Dedifferentiated amniotic fluid mesenchymal stem cell (primary cell): Measurements from ENCODE around the gene SLC25A41.
"Not testable (repeated sequence)": the region's sequence is repeated elsewhere in the genome, so short reads cannot be mapped to it uniquely, and the experiment has no call there.

ENCODE experiments used
- DNase-seq: peaks from one replicate; pipeline ENCODE4 v3.0.0-alpha.2; 2016; ENCODE audit errors: extremely low spot score

The SLC25A41 gene

GRCh38 chr19:6428692-6429418 is 4.7 kb downstream of the SLC25A41 start:
- DNase-seq, result not testable (repeated sequence)

- no peak for DNase-seq
These were observed 6.4 kb downstream of the SLC25A41 start for GRCh38 chr19:6427131-6427530.

- DNase-seq, result no peak
These were observed 7.6 kb downstream of the SLC25A41 start for GRCh38 chr19:6425732-6426620.

GRCh38 chr19:6424939-6425731 is 8.4 kb downstream of the SLC25A41 start:
- DNase-seq, result peak; percentile 100

- DNase-seq, result no peak
These were observed 9.2 kb downstream of the SLC25A41 start, which contains the start of gene KHSRP for GRCh38 chr19:6424195-6424938. Gene KHSRP, minus strand, starts transcription at chr19:6424811. Its CDS starts 110 bp downstream, at chr19:6424701.

DNA sequence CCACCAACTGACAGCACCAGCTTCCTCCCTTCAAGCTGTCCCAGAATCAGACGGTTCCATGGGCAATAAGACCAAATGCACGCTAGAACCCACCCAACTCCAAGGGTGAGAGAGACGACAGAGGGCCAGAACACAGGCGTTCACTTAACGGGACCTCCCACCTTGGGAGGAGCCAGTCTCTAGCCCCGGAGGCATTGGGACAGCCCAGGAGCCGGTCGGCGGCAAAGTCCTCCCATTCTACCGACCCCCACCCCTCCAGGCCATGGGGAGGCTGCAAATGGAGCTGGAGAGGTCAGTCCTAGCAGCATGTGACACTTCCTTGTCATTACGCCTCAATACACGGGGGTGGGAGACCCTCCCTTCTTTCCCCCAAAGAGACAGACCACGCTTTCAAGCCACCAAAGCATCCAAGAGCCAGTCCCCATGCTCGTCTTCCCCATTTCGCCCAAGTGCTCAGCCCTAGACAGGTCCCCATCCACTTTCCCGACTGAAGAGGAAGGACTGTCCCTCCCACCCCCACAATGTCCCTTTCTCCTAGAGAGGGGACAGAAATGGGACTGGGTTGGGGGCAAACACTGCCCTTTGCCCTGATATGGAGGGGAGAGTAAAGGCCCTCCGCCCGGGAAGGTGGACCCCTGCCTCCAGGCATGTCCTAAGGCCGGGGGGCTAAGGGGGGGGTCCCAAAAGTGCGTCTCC is 9.9 kb downstream of the SLC25A41 start:
- DNase-seq, result peak; percentile 17

DNA sequence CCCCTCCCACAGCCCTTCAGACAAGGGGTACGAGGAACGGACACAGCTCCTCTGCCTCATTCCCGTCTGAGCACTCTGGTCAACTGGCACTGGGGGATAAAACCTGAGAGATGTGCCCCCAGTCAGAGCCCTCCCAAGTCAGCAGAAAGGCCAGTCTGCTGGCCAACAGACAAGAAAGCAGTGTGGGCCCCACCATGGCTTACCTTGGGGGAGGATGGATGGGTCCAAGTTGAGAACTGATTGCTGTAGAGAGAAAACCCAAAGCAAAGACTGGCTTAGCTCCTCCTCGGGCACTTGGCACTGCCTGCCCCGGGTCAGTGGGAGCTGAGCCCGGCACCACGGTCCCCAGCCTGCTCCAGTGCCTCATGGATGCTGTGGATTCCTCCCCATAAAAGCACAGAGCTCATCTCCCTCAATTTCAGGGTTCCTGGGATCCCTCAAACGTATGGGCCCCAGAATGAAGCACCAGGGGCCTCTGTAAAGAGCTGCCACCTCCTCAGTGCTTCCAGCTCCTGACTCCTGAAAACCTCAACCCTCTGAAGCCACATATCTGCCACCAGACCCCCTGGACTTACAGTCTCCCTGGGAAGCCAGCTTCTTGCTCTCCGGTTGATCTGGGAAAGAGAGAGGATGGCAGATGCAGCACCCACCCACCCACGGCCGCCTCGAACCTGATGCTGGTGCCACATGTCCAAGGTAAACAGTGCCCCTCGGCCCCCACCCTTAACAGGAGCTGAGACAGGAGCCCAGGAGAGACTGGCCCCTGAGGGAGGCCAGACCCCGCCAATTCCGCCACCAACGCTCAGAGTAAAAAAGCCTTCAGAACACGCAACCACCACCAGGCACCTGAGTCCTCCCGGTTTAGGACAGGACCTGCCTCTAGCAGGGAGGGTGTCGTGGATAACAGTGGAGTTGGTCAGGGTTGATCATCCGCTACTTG is 12.2 kb downstream of the SLC25A41 start:
- DNase-seq, result no peak

DNA sequence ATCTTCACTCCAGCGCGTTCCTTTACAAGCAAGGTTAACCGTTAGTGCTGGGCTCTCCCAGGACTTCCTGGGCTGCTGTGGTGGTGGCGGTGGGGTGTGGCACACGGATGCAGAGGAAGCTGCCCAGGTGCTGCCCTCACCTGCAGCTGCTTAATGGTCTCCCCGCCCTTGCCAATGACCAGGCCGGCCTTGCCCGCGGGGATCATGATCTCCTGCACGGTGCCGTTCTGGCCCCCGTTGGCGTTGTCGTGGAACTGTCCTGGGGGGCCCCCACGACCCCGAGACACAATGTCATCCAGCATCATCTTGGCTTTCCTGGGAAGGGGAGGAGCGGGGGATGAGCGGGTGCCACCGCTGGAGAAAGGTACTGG is 15.0 kb downstream of the SLC25A41 start:
- DNase-seq, result no peak

DNA sequence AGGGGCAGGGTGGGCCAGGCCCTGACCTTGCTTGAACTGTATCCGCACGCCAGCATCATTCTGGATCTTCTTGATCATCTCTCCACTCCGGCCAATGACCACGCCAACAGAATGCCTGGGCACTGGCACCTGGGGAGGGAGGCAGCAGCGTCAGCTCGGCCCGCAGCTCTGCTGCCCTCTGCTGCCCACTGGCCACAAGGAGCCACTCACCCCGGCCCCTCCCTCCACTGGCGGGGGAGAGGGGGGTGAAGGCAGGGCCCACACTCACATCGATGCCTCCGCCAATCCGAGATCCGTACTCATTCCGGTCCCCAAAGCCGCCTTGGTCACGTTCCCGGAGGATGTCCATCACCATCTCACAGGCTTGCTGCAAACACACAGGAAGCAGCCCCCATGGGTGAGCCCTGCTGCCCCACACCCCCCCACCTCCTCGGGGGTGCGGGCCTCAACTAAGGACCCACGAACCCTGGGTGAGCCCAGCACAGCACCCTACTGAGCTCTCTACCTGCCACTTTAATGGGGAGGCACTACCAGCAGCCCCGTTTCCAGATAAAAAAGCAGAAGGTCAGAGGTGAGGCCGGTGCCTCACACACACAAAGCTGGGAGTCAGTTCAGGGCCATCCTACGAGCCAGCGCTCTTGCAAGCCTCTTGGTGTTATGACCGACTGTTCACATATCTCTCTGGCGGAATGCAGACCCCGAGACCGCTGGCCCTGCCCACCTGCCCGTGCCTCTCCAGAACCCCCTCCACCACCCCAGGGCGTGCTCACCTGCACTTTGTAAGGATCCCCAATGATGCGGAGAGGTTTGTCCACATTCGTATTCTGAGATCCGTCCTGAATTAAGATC is 15.6 kb downstream of the SLC25A41 start:
- no peak for DNase-seq

- no peak for DNase-seq
These were observed 16.7 kb downstream of the SLC25A41 start for GRCh38 chr19:6416658-6417405.

- no peak for DNase-seq
These were observed 17.9 kb downstream of the SLC25A41 start for GRCh38 chr19:6415591-6416190.

- no peak for DNase-seq
These were observed 18.6 kb downstream of the SLC25A41 start for GRCh38 chr19:6414793-6415590.

DNA sequence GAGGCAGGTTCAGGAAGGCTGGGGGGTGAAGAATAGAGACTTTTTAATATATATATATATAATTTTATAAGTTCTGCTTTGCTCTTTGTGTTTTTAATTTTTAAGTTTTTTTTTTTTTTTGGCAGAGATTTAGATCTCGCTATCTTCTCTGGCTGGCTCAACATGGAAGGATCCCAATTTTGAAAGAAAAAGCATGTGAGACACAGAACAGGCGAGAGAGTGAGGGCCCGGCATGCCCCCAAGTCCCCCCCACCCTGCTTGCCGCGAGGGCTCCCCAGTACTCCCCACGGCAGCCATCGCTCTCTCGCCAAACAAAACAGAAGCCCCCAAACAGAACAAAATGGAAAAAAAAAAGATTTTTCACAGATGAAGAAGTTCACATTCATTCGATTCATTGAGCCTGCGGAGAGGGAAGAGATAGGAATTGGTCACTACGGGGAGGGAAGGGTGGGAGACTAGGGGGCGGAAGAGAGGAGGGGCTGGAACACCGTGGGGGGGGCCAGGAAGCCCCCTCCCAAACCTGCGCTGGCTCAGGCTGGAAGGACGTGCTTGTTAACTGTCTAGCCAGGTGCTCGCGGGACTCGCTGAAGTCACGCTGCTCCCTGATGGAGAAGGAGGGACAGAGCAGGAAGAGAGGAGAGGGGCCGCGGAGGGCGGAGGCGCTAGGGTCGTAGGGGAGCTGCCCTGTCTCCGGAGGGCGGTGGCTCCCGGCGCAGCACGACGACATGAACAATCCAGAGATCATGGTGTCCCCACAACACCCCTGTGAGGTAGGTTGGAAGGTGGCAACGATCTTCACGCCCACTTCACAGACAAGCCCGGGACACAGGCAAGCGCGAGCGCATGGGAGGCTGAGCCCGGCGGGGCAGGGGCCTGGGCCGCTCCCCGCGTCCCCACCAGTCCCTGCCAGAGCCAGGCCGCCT is 19.6 kb downstream of the SLC25A41 start:
- no peak for DNase-seq

GRCh38 chr19:6413291-6413690 is 20.3 kb downstream of the SLC25A41 start:
- no peak for DNase-seq

DNA sequence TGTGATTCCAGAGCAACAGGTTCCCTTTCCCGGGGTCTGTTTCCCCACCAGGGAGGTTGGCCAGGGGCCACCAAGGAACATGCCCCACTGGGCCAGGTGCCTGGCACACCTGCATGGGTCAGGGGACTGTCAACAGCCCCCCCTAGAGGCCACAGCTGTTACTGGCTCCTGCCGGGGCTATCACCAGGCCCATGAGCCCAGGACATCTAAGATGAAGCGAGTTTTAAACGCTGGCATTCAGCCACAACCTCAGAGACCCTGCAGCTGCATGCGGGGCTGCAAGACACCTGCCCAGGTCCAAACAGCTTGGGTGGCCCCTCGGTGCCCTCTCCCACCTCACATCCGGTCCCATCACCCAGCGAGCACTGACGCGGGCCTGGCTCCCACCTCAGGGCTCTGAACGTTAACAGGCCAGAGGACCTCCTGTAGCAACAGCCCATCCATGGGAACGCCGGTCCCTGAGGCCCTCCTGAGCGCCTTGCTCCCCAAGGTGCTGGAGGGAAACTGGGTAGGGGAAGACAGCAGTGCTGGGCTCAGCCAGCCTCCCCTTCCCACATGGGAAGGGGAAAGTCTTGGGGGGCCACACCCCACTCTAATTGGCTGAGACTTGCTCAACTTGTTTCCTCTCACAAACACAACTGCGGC is 21.0 kb downstream of the SLC25A41 start:
- no peak for DNase-seq
